H9 (cell line): Measurements from ENCODE around the gene TM9SF3. TPM values are rescaled to one million over a fixed set of nuclear protein-coding genes. Genes with fewer than 3 reads are reported as not detected.

Source experiments
- DNase-seq: peaks from one replicate; pipeline ENCODE4 v3.0.0-alpha.2; 2017
- H2AFZ ChIP-seq: one replicate; pipeline ENCODE4 v1.6.1; 2013; ENCODE audit warnings: mild to moderate bottlenecking, low read length, control low read depth, moderate library complexity
- H2AK5ac ChIP-seq: 2 replicates; pipeline ENCODE4 v1.6.1; 2013; ENCODE audit warnings: low read length, control low read depth, mixed read lengths; ENCODE audit not compliant: insufficient read length
- H2BK120ac ChIP-seq: one replicate; pipeline ENCODE4 v1.6.1; 2013; ENCODE audit warnings: low read depth, mild to moderate bottlenecking, low read length, control low read depth, inconsistent platforms; ENCODE audit not compliant: poor library complexity, severe bottlenecking
- H2BK12ac ChIP-seq: 2 replicates; pipeline ENCODE4 v1.6.1; 2013; ENCODE audit warnings: low read length, control low read depth, mixed read lengths, low read depth; ENCODE audit not compliant: insufficient read length
- H2BK15ac ChIP-seq: 2 replicates; pipeline ENCODE4 v1.6.1; 2013; ENCODE audit warnings: low read depth, low read length, control low read depth
- H2BK20ac ChIP-seq: one replicate; pipeline ENCODE4 v1.6.1; 2013; ENCODE audit warnings: low read depth, mild to moderate bottlenecking, low read length, control low read depth, inconsistent platforms; ENCODE audit not compliant: poor library complexity, severe bottlenecking
- H2BK5ac ChIP-seq: 2 replicates; pipeline ENCODE4 v1.6.1; 2013; ENCODE audit warnings: low read length, control low read depth, mixed read lengths; ENCODE audit not compliant: insufficient read length
- H3K14ac ChIP-seq: 2 replicates; pipeline ENCODE4 v1.6.1; 2013; ENCODE audit warnings: low read length, control low read depth; ENCODE audit not compliant: insufficient read depth
- H3K18ac ChIP-seq: 2 replicates; pipeline ENCODE4 v1.6.1; 2013; ENCODE audit warnings: low read depth, mild to moderate bottlenecking, mixed read lengths, low read length, control low read depth; ENCODE audit not compliant: insufficient read length
- H3K23ac ChIP-seq: 2 replicates; pipeline ENCODE4 v1.6.1; 2013; ENCODE audit warnings: low read length, control low read depth, mixed read lengths, low read depth; ENCODE audit not compliant: insufficient read length
- H3K23me2 ChIP-seq: 2 replicates; pipeline ENCODE4 v1.6.1; 2013; ENCODE audit warnings: low read depth, mild to moderate bottlenecking, mixed read lengths, low read length, control low read depth; ENCODE audit not compliant: insufficient read length, poor library complexity, severe bottlenecking
- H3K27ac ChIP-seq: 2 replicates; pipeline ENCODE4 v1.5.1; 2013; ENCODE audit warnings: low read length, control low read depth, mixed read lengths, low read depth; ENCODE audit not compliant: insufficient read length
- H3K27me3 ChIP-seq: 2 replicates; pipeline ENCODE4 v1.6.1; 2013; ENCODE audit warnings: low read length, control low read depth, inconsistent platforms; ENCODE audit not compliant: insufficient read depth
- H3K4ac ChIP-seq: 2 replicates; pipeline ENCODE4 v1.6.1; 2013; ENCODE audit warnings: low read depth, mild to moderate bottlenecking, control low read depth, inconsistent platforms, low read length, moderate library complexity
- H3K4me1 ChIP-seq: 2 replicates; pipeline ENCODE4 v1.6.1; 2013; ENCODE audit warnings: low read length, control low read depth, inconsistent platforms; ENCODE audit not compliant: insufficient read depth
- H3K4me2 ChIP-seq: 2 replicates; pipeline ENCODE4 v1.6.1; 2013; ENCODE audit warnings: low read length, control low read depth, mixed read lengths; ENCODE audit not compliant: insufficient read length, insufficient read depth
- H3K56ac ChIP-seq: 2 replicates; pipeline ENCODE4 v1.6.1; 2013; ENCODE audit warnings: low read depth, mild to moderate bottlenecking, mixed read lengths, low read length, control low read depth; ENCODE audit not compliant: insufficient read length
- H3K79me1 ChIP-seq: 2 replicates; pipeline ENCODE4 v1.6.1; 2013; ENCODE audit warnings: low read depth, mild to moderate bottlenecking, moderate library complexity, low read length, control low read depth, inconsistent platforms; ENCODE audit not compliant: insufficient read depth, poor library complexity, severe bottlenecking
- H3K79me2 ChIP-seq: 2 replicates; pipeline ENCODE4 v1.6.1; 2013; ENCODE audit warnings: low read length, control low read depth, inconsistent platforms; ENCODE audit not compliant: insufficient read depth
- H3K9ac ChIP-seq: 2 replicates; pipeline ENCODE4 v1.6.1; 2013; ENCODE audit warnings: low read length, control low read depth, mixed read lengths; ENCODE audit not compliant: insufficient read length; ENCODE audit errors: extremely low read depth
- H3K9me3 ChIP-seq: one replicate; pipeline ENCODE4 v1.6.1; 2013; ENCODE audit warnings: low read depth, low read length, inconsistent platforms; ENCODE audit not compliant: control insufficient read depth
- H3T11ph ChIP-seq: one replicate; pipeline ENCODE4 v1.6.1; 2013; ENCODE audit warnings: mild to moderate bottlenecking, low read length, control low read depth, inconsistent platforms
- H4K20me1 ChIP-seq: one replicate; pipeline ENCODE4 v1.6.1; 2013; ENCODE audit not compliant: control insufficient read depth, insufficient read length, insufficient read depth
- H4K5ac ChIP-seq: 2 replicates; pipeline ENCODE4 v1.6.1; 2013; ENCODE audit warnings: low read depth, mild to moderate bottlenecking, mixed read lengths, low read length, control low read depth; ENCODE audit not compliant: insufficient read length
- H4K8ac ChIP-seq: replicated peaks from 2 replicates; pipeline ENCODE4 v1.6.1; 2013; ENCODE audit warnings: low read length, control low read depth, mixed read lengths, low read depth; ENCODE audit not compliant: insufficient read length
- H4K91ac ChIP-seq: 2 replicates; pipeline ENCODE4 v1.6.1; 2013; ENCODE audit warnings: low read depth, mild to moderate bottlenecking, moderate library complexity, mixed read lengths, low read length, control low read depth; ENCODE audit not compliant: insufficient read length
- H3K27ac Mint-ChIP-seq, 3 experiments: 2 replicates in 2 of 3; 3 replicates in 1 of 3; pipeline ENCODE4 v1.8.0; 2020 to 2021; ENCODE audit warnings: mixed read lengths in 3 of 3, mild to moderate bottlenecking in 1 of 3, moderate library complexity in 1 of 3
- H3K27me3 Mint-ChIP-seq: 2 replicates; pipeline ENCODE4 v1.8.0; 2021; ENCODE audit warnings: low read depth, mild to moderate bottlenecking, moderate library complexity, mixed read lengths
- H3K36me3 Mint-ChIP-seq, 3 experiments: 2 replicates in 2 of 3; 3 replicates in 1 of 3; pipeline ENCODE4 v1.8.0; 2020 to 2021; ENCODE audit warnings: low read depth in 3 of 3, mixed read lengths in 3 of 3; ENCODE audit not compliant: insufficient read depth in 1 of 3
- H3K4me1 Mint-ChIP-seq, 2 experiments: 2 replicates each; pipeline ENCODE4 v1.8.0; 2020; ENCODE audit warnings: mixed read lengths in 2 of 2
- H3K4me3 Mint-ChIP-seq, 2 experiments: 2 replicates in 1 of 2; 3 replicates in 1 of 2; pipeline ENCODE4 v1.8.0; 2020 to 2021; ENCODE audit warnings: mild to moderate bottlenecking in 2 of 2, mixed read lengths in 2 of 2, moderate library complexity in 1 of 2
- H3K9me3 Mint-ChIP-seq, 2 experiments: 2 replicates in 1 of 2; 3 replicates in 1 of 2; pipeline ENCODE4 v1.8.0; 2020; ENCODE audit warnings: mild to moderate bottlenecking in 2 of 2, mixed read lengths in 2 of 2, moderate library complexity in 1 of 2
- CTCF ChIP-seq: fragments of 200-600 bp; sonication (generic); conservative IDR thresholded peaks from 3 replicates; pipeline ENCODE4 v1.8.0; 2021; ENCODE audit warnings: antibody characterized with exemption, mild to moderate bottlenecking
- WGBS: extraction: QIAGEN DNeasy Blood & Tissue Kit; methylation state at CpG from one replicate; pipeline ENCODE4 v1.1.7; 2013; ENCODE audit warnings: missing lambda C conversion rate, low lambda C conversion rate, mixed read lengths; ENCODE audit not compliant: insufficient read length; ENCODE audit errors: extremely low coverage; 5-methylcytosine and 5-hydroxymethylcytosine counted together
- total RNA-seq: library from RNA; stranded (reverse); gene quantifications from 2 replicates; pipeline ENCODE4 v1.2.1, GENCODE V29; 2021

Gene TM9SF3
- total RNA-seq, 1 experiment from 2014 or later, result 120 TPM

- Histone ChIP-seq H2BK20ac (no peak overlapping the region), H3K9me3 (no peaks in the 10 kb centered on the region), H3K4ac (no peak overlapping the region), H4K5ac (no peak overlapping the region), H3T11ph (no peak overlapping the region), H4K20me1 (no peaks in the 10 kb centered on the region), H4K8ac (no peak overlapping the region), H3K27ac (no peak overlapping the region), H2BK120ac (no peak overlapping the region), H3K18ac (no peak overlapping the region), H3K9ac (no peak overlapping the region), H2AFZ (no peak overlapping the region), H3K4me2 (no peak overlapping the region), H2BK15ac (no peak overlapping the region), H3K23ac (no peak overlapping the region), H3K56ac (no peak overlapping the region), H2BK5ac (no peak overlapping the region), H3K23me2 (no peaks in the 10 kb centered on the region), H3K14ac (no peak overlapping the region), H3K27me3 (no peaks in the 10 kb centered on the region), H3K79me2 (no peaks in the 10 kb centered on the region), H4K91ac (no peak overlapping the region), H3K79me1 (no peaks in the 10 kb centered on the region), H2AK5ac (no peak overlapping the region), H3K4me1 (no peaks in the 10 kb centered on the region), H2BK12ac (no peak overlapping the region)
- DNase-seq, result no peak
- Mint-ChIP-seq H3K27ac (no peak overlapping the region), H3K9me3 (no peaks in the 10 kb centered on the region), H3K4me3 (no peak overlapping the region), H3K27me3 (no peaks in the 10 kb centered on the region), H3K4me1 (peaks cover 0 to under 1% of the 10 kb centered on the region in 2 experiments; a peak in 1 of 4 replicates), H3K36me3 (no peaks in the 10 kb centered on the region)
- WGBS, result no CpG with 5 or more reads among the region's 6 CpGs
- no peak for TF ChIP-seq CTCF
Observed at GRCh38 chr10:96622013-96622787, 35.4 kb upstream of the TM9SF3 start.
